ENCODE data around the gene FAM114A1.

FAM114A1 gene

GRCh38 chr4:38859501-38859900 lies 8.1 kb upstream of the FAM114A1 start:
- no peak for DNase-seq

GRCh38 chr4:38860788-38861424 lies 6.7 kb upstream of the FAM114A1 start:
- DNase-seq = peak; percentile 35

- no peak for DNase-seq
Measured at GRCh38 chr4:38861791-38862190, 5.8 kb upstream of the FAM114A1 start.

DNA sequence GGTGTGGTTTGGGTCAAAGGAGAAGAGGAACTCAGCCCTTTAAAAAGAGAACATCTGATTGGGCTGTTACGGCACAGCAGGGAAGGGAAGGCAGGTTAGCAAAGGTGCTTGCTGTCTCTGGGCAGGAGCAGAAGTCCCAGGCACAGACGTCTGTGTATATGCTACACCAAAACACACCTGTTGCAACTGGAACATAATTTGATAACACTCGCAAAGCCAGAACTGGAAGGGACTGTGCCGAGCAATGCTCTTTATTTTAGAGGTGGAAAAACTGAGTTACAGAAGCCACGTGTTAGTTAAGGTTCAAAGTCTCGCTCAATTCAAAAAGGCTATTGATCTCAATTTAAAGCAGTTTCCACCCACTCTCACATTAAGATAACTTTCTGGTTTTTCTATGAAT lies 2.2 kb upstream of the FAM114A1 start:
- no peak for DNase-seq

DNA sequence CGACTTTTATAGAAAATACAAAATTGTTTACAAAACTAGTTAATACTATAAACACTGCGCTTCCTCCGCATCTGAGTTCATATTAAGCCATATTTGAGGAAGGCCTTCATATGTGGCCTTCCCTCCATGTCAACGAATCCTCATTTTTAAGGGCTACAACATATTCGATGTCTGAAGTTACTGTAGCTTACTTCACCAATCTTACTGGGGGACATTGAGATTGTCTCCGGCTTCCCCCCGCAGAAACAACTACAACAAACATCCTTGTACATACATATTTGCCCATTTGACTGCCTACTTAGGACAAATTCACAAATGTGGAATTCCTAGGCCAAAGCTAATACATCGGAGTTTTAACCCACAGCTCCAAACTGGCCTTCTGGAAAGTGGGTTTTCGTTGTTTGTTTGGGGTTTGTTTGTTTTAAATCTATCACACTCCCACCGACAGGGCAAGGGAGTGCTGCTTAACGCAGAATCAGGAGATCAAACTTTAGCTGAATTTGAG lies 581 bp upstream of the FAM114A1 start:
- no peak for DNase-seq

DNA sequence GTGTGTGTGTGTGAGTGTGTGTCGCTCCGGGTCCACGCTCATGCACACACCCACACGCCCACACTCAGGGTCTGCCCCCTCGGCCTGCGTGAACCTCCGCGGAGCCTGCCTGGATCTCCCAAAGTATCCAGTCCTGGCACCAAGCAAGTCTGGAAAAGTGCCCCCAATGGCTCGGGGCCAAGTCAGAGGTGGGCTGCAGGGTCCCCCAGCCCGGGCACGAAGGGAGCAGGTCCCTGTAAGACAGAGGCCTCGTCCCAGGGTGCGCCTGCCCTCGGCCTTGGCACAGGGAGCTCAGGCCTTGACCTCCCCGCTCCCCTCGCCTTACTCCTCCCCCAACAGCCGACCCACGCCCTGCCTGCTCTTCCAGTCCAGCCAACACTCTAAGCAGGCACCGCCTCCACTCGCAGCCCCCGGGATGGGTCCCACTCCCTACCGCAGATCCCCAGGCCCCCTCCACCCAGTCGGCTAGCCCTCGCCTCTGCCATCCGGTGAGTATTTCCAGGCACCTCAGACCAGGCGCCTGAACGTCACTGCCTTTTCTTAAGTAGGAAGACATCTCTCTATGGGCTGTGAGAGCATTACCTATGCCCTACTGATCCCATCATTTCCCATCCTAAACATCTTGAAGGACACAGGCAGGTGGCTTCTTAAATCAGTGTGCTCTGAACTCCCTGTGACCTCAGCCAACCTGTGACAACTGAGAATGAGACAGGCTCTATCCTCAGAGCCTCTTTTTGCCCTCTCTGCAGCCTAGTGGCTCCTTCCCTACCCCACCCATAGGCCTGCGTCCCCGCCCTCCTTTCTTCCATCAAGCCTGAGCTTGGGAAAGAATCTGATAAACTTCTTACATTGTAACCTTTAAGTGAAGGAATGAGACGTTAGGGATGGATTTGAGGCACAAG lies 704 bp downstream of the FAM114A1 start:
- no peak for DNase-seq

DNA sequence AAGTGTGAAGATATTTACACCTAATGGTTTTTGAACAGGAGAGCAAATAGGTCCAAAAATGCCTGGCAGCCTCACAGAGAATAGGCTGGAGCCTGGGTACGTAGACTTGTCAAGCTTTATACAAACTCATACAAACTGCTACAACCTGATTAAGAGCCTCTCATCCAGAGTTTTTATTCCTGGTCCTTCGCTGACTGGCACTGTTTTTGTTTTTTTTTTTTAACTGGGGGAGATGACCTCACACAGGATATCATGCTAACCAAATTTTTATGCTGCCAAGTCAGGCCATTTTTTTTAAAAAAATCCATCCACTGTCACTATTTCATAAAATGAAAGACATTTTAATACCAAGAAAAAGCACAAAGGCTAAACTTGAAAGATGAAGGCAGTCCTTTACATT lies 1.9 kb downstream of the FAM114A1 start:
- DNase-seq = no peak

DNA sequence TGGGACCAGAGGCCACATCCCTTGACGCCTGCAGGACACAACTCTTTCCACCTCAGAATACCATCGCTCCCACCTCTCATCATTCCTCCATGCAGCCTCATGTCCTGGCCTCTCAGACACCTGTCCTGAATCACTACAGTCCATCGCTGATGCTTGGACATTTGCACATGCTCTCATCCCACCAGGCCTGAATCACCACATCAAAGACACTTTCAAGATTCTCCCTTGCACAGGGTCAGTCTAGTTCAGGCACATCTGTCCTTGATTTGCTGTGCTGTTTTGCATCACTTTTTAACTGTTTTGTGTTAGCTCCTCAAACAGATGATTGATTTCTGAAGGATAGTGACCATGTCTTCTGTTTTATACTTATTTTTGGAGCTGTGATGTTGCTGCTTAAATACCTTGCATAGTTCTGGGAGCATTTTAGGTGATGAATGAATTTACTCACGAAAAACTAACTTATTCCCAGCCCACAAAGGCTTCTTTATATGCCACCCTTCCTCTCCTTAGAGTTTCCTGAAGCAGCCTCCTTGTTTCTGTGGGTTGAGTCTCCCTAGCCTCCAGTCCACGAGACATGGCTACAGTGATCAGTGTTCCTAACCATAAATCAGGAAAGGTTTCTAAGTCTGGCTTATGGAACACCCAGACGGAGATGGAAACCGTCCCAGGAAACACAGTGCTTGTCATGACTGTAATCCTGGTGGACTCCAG lies 2.6 kb downstream of the FAM114A1 start:
- DNase-seq = no peak

DNA sequence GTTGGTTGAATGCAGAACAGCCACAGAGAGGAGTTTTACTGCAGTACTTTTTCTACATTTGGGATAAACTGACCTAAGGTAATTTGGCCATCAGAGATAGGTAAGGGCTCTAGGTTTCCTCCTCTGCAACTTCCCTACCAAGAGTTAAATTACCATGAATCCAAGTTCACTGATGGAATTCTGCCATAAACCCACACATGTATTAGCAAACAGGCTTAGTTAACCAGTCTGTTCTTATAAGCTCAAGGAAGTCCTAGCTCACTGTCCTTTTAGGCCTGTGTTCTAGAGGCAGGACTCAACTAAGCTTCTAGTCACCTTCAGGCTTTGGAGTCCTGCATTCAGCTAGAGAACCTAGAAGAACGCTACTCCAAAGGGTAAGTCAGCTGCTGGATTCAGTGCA lies 4.0 kb downstream of the FAM114A1 start:
- DNase-seq = no peak

DNA sequence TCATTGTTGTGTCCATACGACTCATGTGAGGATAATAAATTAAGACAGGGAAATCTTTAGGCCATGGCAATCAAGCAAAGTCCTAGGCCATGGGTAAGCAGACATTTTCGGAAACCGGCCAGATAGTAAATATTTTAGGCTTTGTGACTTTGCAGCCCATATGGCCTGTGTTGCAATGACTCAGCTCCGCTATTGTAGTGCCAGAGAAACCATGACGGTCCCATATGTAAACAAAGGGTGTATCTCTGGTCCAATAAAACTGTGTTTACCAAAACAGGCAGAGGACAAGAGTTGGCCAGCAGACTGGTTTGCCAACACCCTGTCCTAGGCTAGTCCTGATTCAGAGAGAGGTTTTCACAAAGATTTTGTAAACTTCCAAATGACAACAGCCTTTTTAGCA lies 5.0 kb downstream of the FAM114A1 start:
- no peak for DNase-seq

- no peak for DNase-seq
Measured at GRCh38 chr4:38873290-38873944, 5.8 kb downstream of the FAM114A1 start.

DNA sequence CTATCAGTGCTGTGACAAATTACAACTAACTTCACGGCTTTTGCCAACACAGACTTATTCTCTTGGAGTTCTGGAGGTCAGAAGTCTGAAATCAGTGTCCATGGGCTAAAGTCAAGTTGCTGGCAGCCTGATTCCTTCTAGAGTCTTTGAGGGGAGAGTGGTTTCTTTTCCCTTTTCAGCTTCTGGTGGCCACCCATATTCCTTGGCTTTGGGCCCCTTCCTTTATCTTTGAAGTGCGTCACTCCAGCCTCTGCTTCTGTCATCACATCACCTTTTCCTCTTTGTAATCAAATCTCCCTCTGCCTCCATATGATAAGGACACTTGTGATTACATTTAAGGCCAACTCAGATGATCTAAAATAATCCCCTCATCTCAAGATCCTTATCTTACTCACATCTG lies 9.0 kb downstream of the FAM114A1 start:
- DNase-seq = no peak

DNA sequence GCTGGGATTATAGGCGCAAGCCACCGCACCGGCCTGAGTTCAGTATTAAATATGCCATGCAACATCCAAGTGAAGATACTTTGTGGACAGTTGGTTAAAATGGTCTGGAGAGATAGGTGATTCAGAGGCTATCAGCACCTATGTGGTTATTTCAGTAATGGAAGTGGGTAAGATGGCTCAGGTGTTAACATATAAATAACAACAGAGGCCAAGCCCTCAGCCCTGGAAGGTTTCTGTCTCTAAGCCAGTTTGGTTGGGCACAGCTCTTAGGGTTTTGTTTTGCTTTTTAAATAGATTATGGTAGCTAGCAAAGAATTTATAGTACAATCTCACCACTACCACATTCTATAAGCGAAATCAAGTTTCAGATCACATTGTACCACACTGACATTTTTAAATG lies 16.6 kb downstream of the FAM114A1 start:
- no peak for DNase-seq

DNA sequence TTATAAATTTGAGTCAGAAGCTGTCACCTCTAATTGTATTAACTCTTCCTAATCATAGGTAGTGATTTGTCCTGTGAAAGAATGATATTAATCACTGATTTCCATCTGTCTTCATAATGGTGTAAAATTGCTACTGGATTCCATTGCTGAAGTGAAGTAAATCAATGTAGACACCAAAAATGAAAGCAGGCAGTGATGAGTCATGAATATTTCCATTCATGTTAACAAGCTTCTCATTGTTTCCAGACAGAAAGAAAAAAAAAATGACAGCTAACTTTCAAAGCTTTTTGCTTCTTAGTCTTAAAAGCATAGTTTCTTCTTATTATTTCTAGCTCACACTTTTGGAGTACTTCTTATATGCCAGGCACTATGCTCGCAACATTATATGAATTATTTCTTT lies 21.5 kb downstream of the FAM114A1 start:
- DNase-seq = no peak

DNA sequence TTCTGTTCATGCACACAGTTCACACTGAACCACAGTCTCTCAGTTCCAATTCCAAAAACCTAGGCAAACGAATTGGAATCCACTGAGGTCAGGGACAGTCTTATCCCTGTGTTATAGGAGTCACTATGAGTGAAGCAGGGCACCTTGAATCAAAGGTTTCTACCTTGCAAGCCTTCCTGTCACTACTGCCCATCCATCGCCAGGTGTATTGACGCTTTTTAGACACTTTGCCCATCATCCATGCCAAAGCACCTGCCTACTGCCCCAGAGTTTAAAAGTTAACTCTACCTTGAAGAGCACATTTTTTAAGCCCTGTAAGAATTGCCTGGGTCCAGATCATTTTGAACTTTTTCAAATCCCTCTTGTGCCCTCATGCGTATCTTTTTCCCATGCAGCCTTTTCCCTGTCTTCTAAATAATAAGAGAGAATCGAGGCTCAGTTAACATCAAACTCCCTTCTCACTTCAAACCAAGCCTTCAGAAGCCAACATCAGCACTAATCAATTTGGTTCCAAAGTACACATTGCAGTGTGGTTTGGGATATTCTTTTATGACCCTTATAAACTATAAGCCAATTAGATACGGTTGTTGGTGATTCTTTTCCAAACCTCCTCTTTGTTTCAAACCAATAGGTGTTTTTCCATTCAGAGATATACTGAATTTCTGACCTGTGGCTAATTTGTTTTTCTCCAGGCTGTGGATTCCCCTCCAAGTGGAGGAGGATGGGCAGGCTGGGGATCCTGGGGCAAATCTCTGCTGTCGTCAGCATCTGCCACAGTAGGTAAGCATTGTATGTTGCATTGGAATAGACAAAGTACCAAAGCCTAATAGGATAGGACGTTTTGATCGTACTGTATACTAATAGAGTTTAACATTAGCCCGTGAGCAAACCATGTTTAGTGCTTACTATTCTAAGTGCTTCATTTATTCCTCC lies 23.7 kb downstream of the FAM114A1 start:
- DNase-seq = no peak

DNA sequence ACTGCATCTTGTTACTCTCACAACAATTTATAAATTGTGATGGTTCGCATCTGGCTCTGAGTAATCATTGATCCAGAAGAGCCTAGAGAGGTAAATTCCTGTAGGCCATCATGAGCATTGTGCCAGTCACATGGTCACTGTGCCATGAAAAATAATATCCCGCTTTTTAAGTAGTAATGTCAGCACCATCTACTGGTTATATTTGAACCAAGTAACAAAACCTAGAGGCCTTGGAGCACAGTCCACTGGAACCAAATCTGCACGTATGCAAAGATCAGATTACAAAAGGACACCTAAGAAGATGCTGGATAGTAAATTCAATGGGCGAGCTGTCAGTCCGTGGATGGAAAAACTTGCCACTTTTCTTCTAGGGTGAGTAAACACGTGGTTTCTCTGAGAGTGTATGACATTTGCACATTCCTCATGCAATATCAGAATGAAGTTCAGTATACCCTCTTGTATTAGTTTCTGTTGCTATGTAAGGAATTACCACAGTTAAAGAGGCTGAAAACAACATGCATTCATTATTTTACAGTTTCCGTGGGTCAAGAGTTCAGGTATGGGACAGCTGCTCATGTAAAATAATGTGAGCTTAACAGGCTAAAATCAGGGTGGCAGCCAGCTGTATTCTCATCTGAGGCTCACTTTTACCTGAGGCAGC lies 26.8 kb downstream of the FAM114A1 start:
- DNase-seq = no peak

GRCh38 chr4:38896940-38897339 lies 29.3 kb downstream of the FAM114A1 start:
- DNase-seq = no peak

- no peak for DNase-seq
Measured at GRCh38 chr4:38898245-38898644, 30.6 kb downstream of the FAM114A1 start.

DNA sequence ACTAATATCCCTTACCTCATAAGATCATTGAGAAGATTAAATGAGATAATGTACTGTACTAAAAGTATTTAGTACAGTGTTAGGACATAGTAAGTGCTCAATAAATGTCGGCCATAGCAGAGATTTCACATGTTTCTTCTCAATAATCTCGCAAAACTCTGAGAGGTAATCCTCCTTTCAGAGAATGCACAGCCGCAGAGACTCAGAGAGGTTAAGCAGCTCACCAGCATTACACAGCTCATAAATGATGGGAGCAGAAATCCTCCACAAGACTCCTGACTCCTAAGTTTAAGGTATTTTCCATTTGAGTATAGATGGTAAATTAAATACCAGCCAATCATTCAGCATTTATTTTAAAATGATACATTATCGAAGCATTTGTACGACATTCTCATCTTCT lies 34.6 kb downstream of the FAM114A1 start:
- no peak for DNase-seq

- no peak for DNase-seq
Measured at GRCh38 chr4:38902695-38903094, 35.1 kb downstream of the FAM114A1 start.

DNA sequence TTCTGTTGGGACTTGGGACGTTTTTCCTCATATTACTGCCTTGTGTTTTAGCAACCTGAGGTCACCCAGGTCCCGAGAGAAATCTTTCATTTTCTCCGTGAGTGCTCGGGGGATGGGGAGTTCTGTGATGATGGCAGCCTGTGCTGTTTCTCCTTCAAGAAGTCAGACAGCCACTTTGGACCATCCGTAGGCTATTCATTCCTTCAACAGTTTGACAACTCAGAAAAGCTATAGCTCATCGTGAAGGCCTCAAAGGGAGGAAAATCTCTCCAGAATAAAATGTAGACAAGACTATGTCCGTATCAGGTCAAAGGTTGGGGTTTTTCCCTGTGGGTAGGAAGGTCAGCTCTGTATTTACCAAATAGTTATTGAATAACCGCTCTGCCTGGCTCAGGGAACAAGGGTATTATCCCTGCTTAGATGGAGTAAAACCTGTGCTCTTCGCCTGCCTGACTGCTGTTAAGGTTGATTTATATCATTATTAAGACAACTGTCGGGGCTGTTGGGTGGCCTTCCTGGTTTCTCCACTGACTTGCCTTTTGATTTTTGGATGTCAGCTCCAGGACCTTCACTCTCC lies 36.6 kb downstream of the FAM114A1 start:
- no peak for DNase-seq

Measured in stimulated activated naive CD4-positive, alpha-beta T cell treated with Interleukin-2 at 50 U/mL for 16 hours (primary cell).